Fibroblast of gingiva (primary cell): ENCODE results near the gene PTPRD.

ENCODE experiments used
- DNase-seq: peaks from one replicate; pipeline ENCODE4 v3.0.0-alpha.2; 2011; ENCODE audit warnings: low read depth

Gene PTPRD

DNA sequence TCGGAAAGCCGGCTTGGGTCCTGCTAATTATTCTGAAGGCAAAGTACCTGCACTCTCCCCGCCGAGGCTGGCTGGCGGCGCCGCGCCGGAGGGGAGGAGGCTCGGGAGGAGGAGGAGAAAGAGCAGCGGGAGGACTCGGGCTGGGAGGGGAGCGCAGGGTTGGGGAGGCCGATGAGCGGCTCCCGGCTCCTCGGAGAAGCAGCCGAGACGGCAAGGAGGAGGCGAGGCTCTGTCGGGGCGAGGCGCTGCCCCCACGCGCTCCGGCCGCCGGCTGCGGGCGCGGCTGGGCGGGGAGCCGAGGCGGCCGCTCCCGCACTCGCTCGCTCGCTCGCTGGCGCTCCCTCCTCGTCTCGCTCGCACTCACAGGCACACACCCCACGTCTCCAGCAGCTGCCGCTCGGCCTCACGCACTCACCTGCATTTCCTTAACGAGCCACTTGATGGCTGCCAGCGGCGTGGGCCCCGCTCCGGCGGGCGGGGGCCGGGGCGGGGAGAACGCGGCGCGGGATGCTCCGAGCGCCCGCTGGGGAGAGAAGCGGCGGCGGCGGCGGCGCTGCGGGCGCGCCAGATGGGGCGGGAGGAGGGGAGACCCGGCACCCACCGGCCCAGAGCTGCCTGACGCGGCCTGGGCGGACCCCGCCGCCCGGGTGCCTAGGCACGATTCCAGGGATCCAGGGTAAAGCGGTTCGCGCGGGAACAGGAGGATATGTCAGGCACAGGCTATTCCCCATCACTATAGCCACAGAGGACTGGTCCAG is at the start of gene PTPRD:
TSS of gene PTPRD (minus strand) at position 362 of the 758 bp plus-strand sequence.
- DNase-seq, result no peak

DNA sequence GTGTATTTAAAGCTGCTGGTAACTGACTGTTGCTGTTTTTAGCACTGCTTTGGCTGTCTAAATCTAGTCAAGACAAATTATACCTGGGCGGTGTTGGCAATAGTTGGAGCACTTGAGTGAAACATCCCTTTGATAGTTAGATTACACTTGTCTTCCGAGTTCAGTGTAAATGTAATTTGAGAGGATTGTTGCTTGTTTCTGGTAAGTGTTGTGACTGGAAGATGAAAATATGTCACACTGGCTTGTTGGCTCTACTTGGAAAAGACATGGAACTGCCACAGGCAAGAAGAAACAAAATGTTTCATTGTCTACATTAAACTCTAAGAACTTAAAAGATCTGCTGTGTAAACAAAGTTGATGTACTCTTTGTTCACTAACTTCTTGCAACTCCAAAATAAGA is 49.2 kb upstream of the PTPRD start:
- DNase-seq, result no peak

DNA sequence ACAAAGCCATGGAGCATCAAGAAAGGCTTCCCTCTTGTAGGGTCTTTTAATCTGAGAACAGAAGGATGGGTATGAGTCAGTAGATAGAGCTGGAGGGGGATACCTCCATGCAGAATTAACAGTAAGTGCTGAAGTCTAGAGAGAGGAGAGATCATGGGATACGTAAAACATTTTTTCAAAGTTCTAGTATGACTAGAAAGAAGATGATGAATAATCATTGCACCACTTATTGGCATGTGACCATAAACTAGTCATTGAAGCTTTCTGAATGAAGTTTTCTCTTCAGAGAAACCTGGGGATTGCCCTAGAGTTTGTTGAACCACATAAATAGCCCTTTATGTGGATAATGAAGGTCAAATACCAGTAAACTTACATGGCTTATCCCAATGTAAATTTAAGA is 48.6 kb upstream of the PTPRD start:
- DNase-seq, result no peak

DNA sequence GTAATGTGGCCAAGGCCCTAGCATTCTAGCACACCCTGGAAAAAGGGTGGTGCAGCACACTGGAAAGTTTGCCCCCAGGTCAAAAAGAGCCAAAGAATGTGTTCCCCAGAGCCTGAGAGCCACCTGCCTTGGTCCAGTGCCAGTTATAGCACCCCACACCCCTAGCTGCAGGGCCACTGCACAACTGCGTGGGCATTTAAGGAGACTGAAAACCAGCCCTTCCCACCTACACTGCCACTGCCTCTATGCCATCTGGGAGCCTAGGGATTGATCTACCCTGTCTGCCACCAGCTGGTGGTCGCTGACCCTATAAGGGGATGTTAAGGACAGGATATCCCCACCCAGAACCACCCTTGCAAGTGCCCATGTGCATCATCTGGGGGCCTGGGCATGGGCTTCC is 38.2 kb upstream of the PTPRD start:
- no peak for DNase-seq

DNA sequence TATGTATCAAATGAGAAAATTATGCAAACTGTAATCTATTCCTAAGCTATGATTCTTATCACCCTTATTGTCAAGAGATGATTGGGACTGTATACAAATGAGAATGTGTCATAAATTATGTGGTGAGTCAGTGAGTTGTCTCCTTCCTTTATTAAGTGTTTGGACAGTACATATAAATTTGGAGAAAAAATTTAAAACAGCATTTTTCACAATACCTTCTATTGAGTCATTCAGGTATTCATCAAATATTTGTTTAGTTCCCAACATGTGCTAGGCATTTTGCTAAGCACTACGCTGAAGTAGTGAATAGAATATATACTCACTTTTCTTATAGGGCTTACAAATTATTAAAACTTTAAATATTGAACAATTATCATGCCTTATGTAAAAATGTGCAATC is 36.3 kb upstream of the PTPRD start:
- DNase-seq, result no peak

DNA sequence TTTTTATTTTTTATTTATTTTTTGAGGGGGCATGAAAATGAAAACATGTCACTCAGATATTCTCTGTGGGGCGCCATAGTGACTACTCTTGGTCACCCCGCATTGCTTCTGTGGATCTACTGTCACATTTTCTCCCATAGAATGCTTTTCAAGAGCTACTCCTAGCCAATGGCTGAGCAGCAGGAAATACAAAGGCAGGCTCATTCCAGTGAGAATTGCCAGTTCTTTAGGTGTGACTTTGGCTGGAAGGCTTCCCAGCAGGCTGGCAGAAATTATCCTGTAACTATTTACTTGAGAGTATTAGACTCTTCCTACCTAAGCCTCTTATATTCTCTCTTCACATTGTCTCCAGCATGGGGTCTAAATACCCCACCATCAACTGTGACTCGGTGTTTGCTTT is 21.0 kb upstream of the PTPRD start:
- DNase-seq, result no peak

GRCh38 chr9:10614196-10614800 is 1.5 kb upstream of the PTPRD start:
- no peak for DNase-seq

DNA sequence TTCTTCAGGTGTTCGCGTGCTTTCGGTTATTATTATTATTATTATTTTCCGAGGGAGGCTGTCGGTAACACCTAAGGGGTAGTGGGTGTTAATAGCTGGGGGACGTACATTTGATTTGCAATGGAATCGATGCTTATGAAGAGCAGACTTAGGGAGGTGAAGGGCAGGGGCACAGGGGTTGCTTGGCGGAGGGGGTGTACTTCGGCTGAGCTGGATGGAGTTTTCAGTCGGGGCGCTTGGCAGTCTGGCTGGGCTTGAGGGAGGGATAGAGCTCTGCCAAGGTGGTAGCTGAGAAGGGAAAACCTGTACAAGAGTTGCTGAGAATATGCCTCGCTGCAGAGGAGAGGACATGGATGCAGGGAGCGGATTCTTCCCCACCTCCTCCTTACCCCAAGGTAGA is 617 bp upstream of the PTPRD start:
- no peak for DNase-seq

DNA sequence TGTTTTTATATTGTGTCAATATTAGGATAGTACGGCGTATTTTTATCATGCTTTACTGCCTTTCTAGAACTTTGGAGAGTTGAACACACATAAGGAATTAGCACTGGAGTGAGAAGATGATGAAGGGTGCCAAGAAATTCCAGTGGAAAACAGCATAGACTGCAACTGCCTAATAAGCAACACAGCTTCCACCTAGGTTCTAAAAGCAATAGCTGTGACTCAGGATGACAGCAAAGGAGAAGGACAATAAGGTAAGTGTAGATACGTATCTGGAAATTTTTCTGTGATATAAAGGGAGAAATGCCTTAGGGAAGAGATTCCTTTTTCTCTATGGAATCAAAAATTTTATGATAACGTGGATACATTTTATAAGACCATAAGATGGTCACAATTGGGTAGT is 7.4 kb downstream of the PTPRD start:
- no peak for DNase-seq

DNA sequence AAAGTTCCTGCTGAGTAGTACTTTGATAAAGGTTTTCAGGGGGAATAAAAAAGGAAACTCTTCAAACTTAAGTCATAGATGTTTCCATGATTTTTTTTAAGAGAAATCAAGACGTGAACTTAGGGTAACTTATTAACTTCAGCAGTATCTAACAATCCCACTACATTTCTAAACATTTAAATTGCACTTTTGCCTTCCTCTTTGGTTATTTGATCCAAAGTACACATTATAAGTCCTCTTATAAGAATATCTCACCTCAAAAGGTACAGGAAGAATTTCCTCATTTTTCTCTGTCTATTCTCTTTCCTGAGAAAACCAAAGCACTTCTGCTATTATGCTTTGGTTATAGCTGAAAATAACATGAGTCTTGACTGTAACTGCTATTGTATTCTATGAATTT is 7.9 kb downstream of the PTPRD start:
- no peak for DNase-seq

- DNase-seq, result no peak
Measured at GRCh38 chr9:10597801-10598200, 15.0 kb downstream of the PTPRD start.

DNA sequence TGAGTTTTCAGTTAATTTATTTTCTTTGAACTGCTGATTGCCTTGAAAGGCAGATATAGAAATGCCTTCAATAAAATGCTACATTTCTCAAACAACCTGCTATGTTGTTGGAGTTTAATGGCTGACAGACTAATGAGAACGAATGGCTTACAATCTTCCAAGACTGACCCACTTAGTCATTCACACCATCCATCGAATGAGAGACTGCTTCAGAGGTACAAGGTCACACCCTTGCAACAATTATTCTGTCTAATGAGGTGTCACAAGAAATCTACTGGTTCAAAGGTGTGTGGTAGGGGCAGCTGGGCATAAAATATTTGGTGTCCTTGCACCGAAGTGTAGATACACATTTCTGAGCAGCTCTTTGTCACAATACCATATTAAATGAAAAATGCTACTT is 18.3 kb downstream of the PTPRD start:
- no peak for DNase-seq

DNA sequence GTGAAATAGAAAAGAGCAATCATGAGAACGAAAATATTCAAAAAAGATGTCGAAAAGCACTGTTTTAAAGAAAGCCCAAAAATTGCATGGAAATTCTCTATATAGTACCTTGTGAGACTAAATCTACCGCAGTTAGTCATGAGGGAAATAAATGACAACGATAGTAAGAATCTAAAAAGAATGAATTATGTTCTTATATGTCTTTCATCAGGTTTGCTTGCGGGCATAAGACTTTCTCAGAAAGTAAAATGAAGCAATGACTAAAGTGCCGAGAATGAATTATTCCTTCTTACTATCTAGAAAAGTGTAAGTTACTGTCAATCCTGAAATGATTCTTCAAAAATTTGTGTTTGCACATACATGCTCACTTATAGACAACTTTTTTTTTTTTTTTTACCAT is 26.4 kb downstream of the PTPRD start:
- no peak for DNase-seq

GRCh38 chr9:10571699-10572098 is 41.1 kb downstream of the PTPRD start:
- DNase-seq, result no peak

GRCh38 chr9:10566848-10567247 is 46.0 kb downstream of the PTPRD start:
- no peak for DNase-seq

DNA sequence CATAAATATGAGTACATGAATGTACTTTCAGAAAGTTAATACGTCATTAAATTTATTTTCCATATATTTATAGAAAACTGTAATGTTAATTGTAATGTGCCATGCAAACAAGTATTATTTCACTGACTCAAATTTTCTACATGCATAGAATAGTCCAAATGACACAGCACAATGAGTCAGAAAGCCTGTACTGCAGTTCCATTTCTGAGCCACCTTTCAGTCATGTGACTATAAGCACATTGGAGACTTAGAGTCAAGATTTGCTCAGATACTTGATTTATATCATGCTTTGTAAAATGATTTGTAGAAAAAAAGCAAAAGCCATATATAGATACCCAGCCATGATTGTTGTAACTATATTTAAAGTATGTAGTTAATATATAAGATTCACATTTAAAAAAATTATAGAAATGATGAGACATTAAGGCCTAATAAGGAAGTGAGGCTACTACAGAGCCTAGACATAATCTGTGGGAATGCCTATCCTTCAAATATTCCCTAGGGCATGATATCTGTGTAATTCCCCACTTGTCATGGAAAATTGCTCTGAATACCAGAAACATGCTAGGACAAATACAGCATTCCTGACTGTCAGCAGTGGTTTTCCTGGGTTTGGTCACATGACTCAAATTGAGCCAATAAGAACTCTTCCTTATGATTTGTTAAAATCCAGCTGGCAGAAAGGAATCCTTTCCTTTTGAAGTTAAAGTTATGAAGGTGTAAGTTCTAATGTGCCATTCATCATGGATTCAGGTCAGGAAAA is 50.0 kb downstream of the PTPRD start:
- DNase-seq, result no peak

- no peak for DNase-seq
Measured at GRCh38 chr9:10548348-10548747, 64.5 kb downstream of the PTPRD start.

- DNase-seq, result no peak
Measured at GRCh38 chr9:10538073-10538472, 74.7 kb downstream of the PTPRD start.

GRCh38 chr9:10534850-10535249 is 78.0 kb downstream of the PTPRD start:
- DNase-seq, result no peak

DNA sequence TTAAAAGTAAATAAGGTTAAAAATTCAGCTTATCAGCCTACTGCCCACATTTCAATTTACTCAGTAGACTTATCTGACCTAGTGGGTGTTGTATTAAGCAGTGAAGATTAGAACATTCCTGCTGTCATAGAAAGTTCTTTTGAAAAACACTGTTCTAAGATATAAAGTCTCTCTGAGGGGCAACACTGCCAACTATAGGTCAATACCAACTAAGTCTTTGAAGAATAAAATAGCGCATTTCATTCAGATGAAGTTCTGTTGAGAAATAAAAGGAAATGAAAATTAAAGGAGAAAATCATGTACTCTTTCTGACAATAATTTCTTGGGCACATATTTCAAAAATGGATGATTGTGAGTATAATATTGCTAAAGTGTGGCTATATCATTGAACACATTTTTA is 86.8 kb downstream of the PTPRD start:
- no peak for DNase-seq

DNA sequence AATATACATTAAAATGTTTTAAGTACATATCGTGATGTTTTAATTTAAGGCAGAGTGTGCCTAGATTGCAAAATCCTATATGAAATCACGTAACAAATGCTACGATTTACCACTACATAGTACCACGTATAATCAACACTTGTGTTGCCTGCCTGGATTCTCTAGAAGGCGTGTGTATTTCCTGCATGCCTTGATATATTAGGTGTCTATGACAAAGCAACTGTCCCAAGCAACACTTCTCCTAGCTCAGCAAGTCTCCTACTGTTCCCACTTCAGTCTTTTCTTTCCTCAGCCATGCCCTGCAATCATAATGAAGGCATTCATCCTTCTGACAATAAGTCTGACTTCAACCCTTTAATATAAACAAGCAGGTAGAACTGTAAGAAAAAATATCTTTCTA is 89.6 kb downstream of the PTPRD start:
- no peak for DNase-seq

GRCh38 chr9:10512144-10512543 is 100.7 kb downstream of the PTPRD start:
- no peak for DNase-seq

- no peak for DNase-seq
Measured at GRCh38 chr9:10488937-10489336, 123.9 kb downstream of the PTPRD start.
